ENCODE data around the gene LENG9.

DNA sequence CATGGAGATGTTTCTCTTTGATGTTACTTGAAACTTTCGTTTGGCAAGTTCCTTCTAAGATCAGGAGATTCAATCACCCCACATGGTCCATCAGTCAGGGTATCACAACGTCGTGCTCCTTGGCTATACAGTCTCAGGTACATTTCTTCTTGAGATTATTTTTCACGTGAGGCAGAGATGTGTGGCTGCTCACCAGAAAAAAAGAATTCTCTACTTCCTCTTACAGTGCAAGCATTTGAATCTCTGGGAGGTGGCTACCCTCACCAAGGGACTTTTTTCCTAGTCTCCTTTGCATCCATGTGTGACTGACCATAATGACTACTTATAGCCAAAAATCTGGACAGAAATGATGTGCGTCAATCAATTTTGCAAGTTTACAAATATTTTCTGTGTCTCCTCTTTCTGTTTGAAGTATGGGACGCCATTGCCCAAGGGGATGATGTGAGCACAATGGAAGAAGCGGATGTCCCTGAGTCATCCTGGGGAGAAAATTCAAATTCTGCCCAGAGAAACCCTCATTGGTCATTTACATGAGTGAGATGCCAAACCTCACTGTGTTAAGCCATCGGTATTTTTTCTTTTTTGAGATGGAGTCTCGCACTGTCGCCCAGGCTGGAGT is 30.5 kb upstream of the LENG9 start:
- TF ChIP-seq, protein P1, sequence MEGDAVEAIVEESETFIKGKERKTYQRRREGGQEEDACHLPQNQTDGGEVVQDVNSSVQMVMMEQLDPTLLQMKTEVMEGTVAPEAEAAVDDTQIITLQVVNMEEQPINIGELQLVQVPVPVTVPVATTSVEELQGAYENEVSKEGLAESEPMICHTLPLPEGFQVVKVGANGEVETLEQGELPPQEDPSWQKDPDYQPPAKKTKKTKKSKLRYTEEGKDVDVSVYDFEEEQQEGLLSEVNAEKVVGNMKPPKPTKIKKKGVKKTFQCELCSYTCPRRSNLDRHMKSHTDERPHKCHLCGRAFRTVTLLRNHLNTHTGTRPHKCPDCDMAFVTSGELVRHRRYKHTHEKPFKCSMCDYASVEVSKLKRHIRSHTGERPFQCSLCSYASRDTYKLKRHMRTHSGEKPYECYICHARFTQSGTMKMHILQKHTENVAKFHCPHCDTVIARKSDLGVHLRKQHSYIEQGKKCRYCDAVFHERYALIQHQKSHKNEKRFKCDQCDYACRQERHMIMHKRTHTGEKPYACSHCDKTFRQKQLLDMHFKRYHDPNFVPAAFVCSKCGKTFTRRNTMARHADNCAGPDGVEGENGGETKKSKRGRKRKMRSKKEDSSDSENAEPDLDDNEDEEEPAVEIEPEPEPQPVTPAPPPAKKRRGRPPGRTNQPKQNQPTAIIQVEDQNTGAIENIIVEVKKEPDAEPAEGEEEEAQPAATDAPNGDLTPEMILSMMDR (conservative IDR thresholded peaks at IDR 0.05; ENCODE audit: low read depth, low read length) = no peak
- TF ChIP-seq EZH2 (IDR thresholded peaks at IDR 0.05; ENCODE audit: borderline replicate concordance, low read depth, low read length, poor library complexity, severe bottlenecking) = no peak
